GM23338 (cell line): ENCODE data around the gene GMPS. TPM values are rescaled to one million over a fixed set of nuclear protein-coding genes. Genes with fewer than 3 reads are reported as not detected.
"Not testable (repeated sequence)": the region's sequence is repeated elsewhere in the genome, so short reads cannot be mapped to it uniquely, and the experiment has no call there.

Experiments
- ATAC-seq: fragments of 200-7000 bp; cut with Tn5 transposase; 3 replicates; pipeline ENCODE4 v1.9.1; 2020
- DNase-seq: peaks from one replicate; pipeline ENCODE4 v3.0.0-alpha.2; 2015; ENCODE audit warnings: low spot score
- H2AFZ ChIP-seq: fragments of 200-600 bp; sonication (generic); 2 replicates; pipeline ENCODE4 v1.8.0; 2016; ENCODE audit warnings: antibody characterized with exemption, mild to moderate bottlenecking, moderate library complexity
- H3F3A ChIP-seq: fragments of 200-600 bp; sonication (generic); replicated peaks from 2 replicates; pipeline ENCODE4 v1.8.0; 2017; ENCODE audit warnings: antibody characterized with exemption, mixed run types, low read depth
- H3K27ac ChIP-seq: fragments of 200-600 bp; sonication (generic); 2 replicates; pipeline ENCODE4 v1.6.1; 2016; ENCODE audit warnings: low read depth
- H3K27me3 ChIP-seq: fragments of 200-600 bp; sonication (generic); 2 replicates; pipeline ENCODE4 v1.8.0; 2016; ENCODE audit warnings: mild to moderate bottlenecking, mixed run types, moderate library complexity; ENCODE audit not compliant: insufficient read depth
- H3K36me3 ChIP-seq: fragments of 200-600 bp; sonication (generic); 2 replicates; pipeline ENCODE4 v1.8.0; 2016; ENCODE audit warnings: mild to moderate bottlenecking; ENCODE audit not compliant: insufficient read depth
- H3K4me1 ChIP-seq: fragments of 200-600 bp; sonication (generic); 2 replicates; pipeline ENCODE4 v1.8.0; 2016; ENCODE audit warnings: mild to moderate bottlenecking, moderate library complexity; ENCODE audit not compliant: insufficient read depth
- H3K4me2 ChIP-seq: fragments of 200-600 bp; sonication (generic); 2 replicates; pipeline ENCODE4 v1.7.1; 2017; ENCODE audit warnings: mixed run types
- H3K4me3 ChIP-seq: fragments of 200-600 bp; sonication (generic); 2 replicates; pipeline ENCODE4 v1.6.1; 2016; ENCODE audit warnings: mixed run types
- H3K79me2 ChIP-seq: fragments of 200-600 bp; sonication (generic); replicated peaks from 2 replicates; pipeline ENCODE4 v1.8.0; 2017; ENCODE audit warnings: mild to moderate bottlenecking; ENCODE audit not compliant: insufficient read depth
- H3K9me2 ChIP-seq: fragments of 200-600 bp; sonication (generic); 2 replicates; pipeline ENCODE4 v1.8.0; 2017; ENCODE audit not compliant: insufficient read depth
- H4K20me1 ChIP-seq: fragments of 200-600 bp; sonication (generic); replicated peaks from 2 replicates; pipeline ENCODE4 v1.8.0; 2017; ENCODE audit warnings: mild to moderate bottlenecking; ENCODE audit not compliant: insufficient read depth
- H3K27ac Mint-ChIP-seq: 2 replicates; pipeline ENCODE4 v1.8.0; 2020; ENCODE audit warnings: inconsistent platforms, mild to moderate bottlenecking, moderate library complexity, mixed read lengths
- H3K27me3 Mint-ChIP-seq: 3 replicates; pipeline ENCODE4 v1.8.0; 2022; ENCODE audit warnings: low read depth, mild to moderate bottlenecking, moderate library complexity, mixed read lengths, inconsistent platforms; ENCODE audit not compliant: insufficient read depth, poor library complexity
- H3K36me3 Mint-ChIP-seq: 3 replicates; pipeline ENCODE4 v1.8.0; 2021; ENCODE audit warnings: low read depth, mild to moderate bottlenecking, inconsistent platforms, moderate library complexity, mixed read lengths
- H3K4me1 Mint-ChIP-seq: 3 replicates; pipeline ENCODE4 v1.8.0; 2020; ENCODE audit warnings: mild to moderate bottlenecking, inconsistent platforms, mixed read lengths
- H3K4me3 Mint-ChIP-seq: 3 replicates; pipeline ENCODE4 v1.8.0; 2021; ENCODE audit warnings: moderate library complexity, mild to moderate bottlenecking, inconsistent platforms, mixed read lengths
- H3K9me3 Mint-ChIP-seq: 3 replicates; pipeline ENCODE4 v1.8.0; 2020; ENCODE audit warnings: moderate library complexity, mild to moderate bottlenecking, inconsistent platforms, mixed read lengths
- POLR2AphosphoS5 ChIP-seq: IDR thresholded peaks from 2 replicates; pipeline ENCODE4 v1.6.1; 2016; ENCODE audit warnings: antibody characterized with exemption, low read depth
- ZNF331 ChIP-seq: fragments of 250-450 bp; sonication (Bioruptor Pico); IDR thresholded peaks from 2 replicates; pipeline ENCODE4 v1.5.0; 2020; ENCODE audit warnings: low read depth, mild to moderate bottlenecking, moderate library complexity
- polyA plus RNA-seq: library from polyadenylated mRNA; unstranded; fragments of >200 nt; fragmentation: Nextera tagmentation; extraction: Ambion mirVana; gene quantifications from 2 replicates; pipeline ENCODE4 v1.2.1, GENCODE V29; 2016
- total RNA-seq: library from RNA; depleted of rRNA; stranded (reverse); fragments of >200 nt; shearing (Covaris generic); gene quantifications from 2 replicates; pipeline ENCODE4 v1.2.3, GENCODE V29; 2014
- TF ChIP-seq, protein P1 (sequence below), 2 experiments: fragments of 200-600 bp in 1 of 2; sonication (generic) in 1 of 2; conservative IDR thresholded peaks; 2 replicates each; pipeline versions ENCODE4 v1.5.1 to v1.6.1; 2016 to 2017; ENCODE audit warnings: antibody characterized with exemption in 2 of 2, low read depth in 2 of 2, mild to moderate bottlenecking in 2 of 2, moderate library complexity in 1 of 2
- TF ChIP-seq, protein P2 (sequence below): fragments of 250-450 bp; sonication (Bioruptor Pico); IDR thresholded peaks from 2 replicates; pipeline ENCODE4 v1.5.0; 2020; ENCODE audit warnings: mild to moderate bottlenecking, moderate library complexity

GMPS gene
- total and polyA plus RNA-seq, 2 experiments from 2014 or later: 72.0 to 145 TPM

DNA sequence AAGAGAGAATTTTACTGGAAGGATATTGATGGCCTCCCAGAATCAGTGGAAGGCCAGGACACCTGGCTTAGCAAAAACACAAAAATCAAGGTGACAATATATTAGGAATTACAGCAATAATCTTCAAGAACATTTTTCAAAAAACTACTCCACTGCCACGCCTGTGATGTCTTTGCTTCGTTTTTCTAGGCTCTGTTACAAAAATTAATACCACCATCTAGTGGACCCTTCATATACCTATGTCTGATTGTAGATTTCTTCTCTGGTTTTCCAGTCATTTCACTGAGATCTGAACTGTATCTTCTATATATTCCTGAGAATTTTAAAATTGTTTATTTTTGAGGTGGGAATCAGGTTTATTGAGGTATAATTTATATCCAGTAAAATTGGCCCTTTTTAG lies 10.6 kb upstream of the GMPS start:
- Mint-ChIP-seq H3K27me3 (peaks cover 1% of the 10 kb centered on the region), H3K4me3 (no peak overlapping the region), H3K9me3 (peaks cover 2% of the 10 kb centered on the region; the same call in 1 of the 3 replicates), H3K4me1 (peaks cover under 1% of the 10 kb centered on the region; the same call in 2 of the 3 replicates), H3K27ac (no peak overlapping the region), H3K36me3 (0 out of 3 replicates have a peak, but pooled peaks cover 2% of the 10 kb centered on the region)
- Histone ChIP-seq H3F3A (no peaks in the 10 kb centered on the region), H2AFZ (no peak overlapping the region), H3K27ac (no peak overlapping the region), H3K9me2 (no peaks in the 10 kb centered on the region; the same call in 1 of the 2 replicates), H3K27me3 (no peaks in the 10 kb centered on the region), H3K36me3 (no peaks in the 10 kb centered on the region), H3K4me3 (no peak overlapping the region), H4K20me1 (no peaks in the 10 kb centered on the region), H3K4me1 (no peaks in the 10 kb centered on the region), H3K79me2 (no peaks in the 10 kb centered on the region), H3K4me2 (no peak overlapping the region)
- DNase-seq (no peak), ATAC-seq (no peak)
- TF ChIP-seq, protein P1, sequence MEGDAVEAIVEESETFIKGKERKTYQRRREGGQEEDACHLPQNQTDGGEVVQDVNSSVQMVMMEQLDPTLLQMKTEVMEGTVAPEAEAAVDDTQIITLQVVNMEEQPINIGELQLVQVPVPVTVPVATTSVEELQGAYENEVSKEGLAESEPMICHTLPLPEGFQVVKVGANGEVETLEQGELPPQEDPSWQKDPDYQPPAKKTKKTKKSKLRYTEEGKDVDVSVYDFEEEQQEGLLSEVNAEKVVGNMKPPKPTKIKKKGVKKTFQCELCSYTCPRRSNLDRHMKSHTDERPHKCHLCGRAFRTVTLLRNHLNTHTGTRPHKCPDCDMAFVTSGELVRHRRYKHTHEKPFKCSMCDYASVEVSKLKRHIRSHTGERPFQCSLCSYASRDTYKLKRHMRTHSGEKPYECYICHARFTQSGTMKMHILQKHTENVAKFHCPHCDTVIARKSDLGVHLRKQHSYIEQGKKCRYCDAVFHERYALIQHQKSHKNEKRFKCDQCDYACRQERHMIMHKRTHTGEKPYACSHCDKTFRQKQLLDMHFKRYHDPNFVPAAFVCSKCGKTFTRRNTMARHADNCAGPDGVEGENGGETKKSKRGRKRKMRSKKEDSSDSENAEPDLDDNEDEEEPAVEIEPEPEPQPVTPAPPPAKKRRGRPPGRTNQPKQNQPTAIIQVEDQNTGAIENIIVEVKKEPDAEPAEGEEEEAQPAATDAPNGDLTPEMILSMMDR (conservative IDR thresholded peaks at IDR 0.05; ENCODE audit: low read depth in 2 of 2): peak in 1 of 2 experiments; percentile 33; a peak in 1 of 4 replicates
- TF ChIP-seq ZNF331 (CRISPR knock-in tag): no peak

DNA sequence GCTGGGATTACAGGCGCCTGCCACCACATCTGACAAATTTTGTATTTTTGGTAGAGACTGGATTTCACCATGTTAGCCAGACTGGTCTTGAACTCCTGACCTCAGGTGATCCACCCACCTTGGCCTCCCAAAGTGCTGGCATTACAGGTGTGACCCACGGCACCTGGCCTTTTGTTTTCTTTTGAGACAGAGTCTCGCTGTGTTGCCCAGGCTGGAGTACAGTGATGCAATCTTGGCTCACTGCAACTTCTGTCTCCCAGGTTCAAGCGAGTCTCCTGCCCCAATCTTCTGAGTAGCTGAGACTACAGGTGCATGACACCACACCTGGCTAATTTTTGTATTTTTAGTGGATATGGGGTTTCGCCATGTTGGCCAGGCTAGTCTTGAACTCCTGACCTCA lies 10.0 kb upstream of the GMPS start:
- H3K4me1 Mint-ChIP-seq, H2AFZ ChIP-seq, DNase-seq, H3K4me3 Mint-ChIP-seq, H3K27ac ChIP-seq, H3K27me3 Mint-ChIP-seq, H3K79me2 ChIP-seq, H3K36me3 ChIP-seq, ATAC-seq, H3K9me3 Mint-ChIP-seq, H3K9me2 ChIP-seq, H3K4me1 ChIP-seq, H3K27ac Mint-ChIP-seq, H3K4me3 ChIP-seq, H3K36me3 Mint-ChIP-seq, H3K4me2 ChIP-seq, H3F3A ChIP-seq, H4K20me1 ChIP-seq, H3K27me3 ChIP-seq: not testable (repeated sequence)

DNA sequence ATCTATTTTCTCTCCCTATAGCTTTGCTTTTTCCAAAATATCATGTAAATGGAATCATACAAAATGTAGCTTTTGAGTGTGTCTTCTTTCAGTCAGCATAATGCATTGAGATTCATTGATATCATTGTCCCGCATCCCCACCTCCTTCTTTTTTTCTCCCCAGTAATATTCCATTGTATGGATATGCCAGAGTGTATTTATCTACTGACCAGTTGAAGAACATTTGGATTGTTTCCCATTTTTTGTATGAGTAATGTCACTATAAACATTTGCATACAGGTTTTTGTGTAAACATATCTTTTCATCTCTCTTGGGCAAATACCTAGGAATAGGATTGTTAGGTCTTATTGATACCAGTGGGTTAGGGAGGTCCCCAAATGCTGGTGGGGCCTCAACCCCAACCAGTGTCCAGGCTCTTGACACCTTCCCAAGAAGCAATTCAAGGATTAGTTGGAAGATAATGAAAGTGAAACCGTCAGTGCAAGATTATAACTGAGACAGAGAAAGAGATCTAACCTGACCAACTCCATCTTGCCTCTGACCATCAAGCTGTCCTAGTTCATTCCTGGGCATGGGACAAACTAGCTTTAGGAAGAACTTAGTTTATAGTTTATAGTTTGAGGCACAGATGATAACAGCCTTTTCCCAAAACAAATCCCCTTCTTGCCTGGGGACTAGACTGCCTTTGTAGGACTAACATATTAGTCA lies 8.8 kb upstream of the GMPS start:
- ATAC-seq (no peak), DNase-seq (no peak)
- no peak overlapping the region for H3K4me3 ChIP-seq
- H4K20me1 ChIP-seq: no peaks in the 10 kb centered on the region
- no peaks in the 10 kb centered on the region for H3F3A ChIP-seq
- H3K9me3 Mint-ChIP-seq: no peaks in the 10 kb centered on the region; the same call in 2 of the 3 replicates
- H3K36me3 Mint-ChIP-seq: no peaks in the 10 kb centered on the region
- H3K27me3 ChIP-seq: no peaks in the 10 kb centered on the region
- H3K4me1 ChIP-seq: no peaks in the 10 kb centered on the region
- no peak overlapping the region for H3K4me2 ChIP-seq
- H3K4me3 Mint-ChIP-seq: no peak overlapping the region
- peaks cover 2% of the 10 kb centered on the region for H3K27me3 Mint-ChIP-seq
- H3K27ac ChIP-seq: no peak overlapping the region
- H3K4me1 Mint-ChIP-seq: no peaks in the 10 kb centered on the region
- no peaks in the 10 kb centered on the region for H3K36me3 ChIP-seq
- H2AFZ ChIP-seq: peak overlapping the region; percentile 29; the same call in 1 of the 2 replicates
- H3K79me2 ChIP-seq: no peaks in the 10 kb centered on the region
- no peaks in the 10 kb centered on the region; the same call in 1 of the 2 replicates for H3K9me2 ChIP-seq
- no peak overlapping the region for H3K27ac Mint-ChIP-seq
- TF ChIP-seq, protein P2, sequence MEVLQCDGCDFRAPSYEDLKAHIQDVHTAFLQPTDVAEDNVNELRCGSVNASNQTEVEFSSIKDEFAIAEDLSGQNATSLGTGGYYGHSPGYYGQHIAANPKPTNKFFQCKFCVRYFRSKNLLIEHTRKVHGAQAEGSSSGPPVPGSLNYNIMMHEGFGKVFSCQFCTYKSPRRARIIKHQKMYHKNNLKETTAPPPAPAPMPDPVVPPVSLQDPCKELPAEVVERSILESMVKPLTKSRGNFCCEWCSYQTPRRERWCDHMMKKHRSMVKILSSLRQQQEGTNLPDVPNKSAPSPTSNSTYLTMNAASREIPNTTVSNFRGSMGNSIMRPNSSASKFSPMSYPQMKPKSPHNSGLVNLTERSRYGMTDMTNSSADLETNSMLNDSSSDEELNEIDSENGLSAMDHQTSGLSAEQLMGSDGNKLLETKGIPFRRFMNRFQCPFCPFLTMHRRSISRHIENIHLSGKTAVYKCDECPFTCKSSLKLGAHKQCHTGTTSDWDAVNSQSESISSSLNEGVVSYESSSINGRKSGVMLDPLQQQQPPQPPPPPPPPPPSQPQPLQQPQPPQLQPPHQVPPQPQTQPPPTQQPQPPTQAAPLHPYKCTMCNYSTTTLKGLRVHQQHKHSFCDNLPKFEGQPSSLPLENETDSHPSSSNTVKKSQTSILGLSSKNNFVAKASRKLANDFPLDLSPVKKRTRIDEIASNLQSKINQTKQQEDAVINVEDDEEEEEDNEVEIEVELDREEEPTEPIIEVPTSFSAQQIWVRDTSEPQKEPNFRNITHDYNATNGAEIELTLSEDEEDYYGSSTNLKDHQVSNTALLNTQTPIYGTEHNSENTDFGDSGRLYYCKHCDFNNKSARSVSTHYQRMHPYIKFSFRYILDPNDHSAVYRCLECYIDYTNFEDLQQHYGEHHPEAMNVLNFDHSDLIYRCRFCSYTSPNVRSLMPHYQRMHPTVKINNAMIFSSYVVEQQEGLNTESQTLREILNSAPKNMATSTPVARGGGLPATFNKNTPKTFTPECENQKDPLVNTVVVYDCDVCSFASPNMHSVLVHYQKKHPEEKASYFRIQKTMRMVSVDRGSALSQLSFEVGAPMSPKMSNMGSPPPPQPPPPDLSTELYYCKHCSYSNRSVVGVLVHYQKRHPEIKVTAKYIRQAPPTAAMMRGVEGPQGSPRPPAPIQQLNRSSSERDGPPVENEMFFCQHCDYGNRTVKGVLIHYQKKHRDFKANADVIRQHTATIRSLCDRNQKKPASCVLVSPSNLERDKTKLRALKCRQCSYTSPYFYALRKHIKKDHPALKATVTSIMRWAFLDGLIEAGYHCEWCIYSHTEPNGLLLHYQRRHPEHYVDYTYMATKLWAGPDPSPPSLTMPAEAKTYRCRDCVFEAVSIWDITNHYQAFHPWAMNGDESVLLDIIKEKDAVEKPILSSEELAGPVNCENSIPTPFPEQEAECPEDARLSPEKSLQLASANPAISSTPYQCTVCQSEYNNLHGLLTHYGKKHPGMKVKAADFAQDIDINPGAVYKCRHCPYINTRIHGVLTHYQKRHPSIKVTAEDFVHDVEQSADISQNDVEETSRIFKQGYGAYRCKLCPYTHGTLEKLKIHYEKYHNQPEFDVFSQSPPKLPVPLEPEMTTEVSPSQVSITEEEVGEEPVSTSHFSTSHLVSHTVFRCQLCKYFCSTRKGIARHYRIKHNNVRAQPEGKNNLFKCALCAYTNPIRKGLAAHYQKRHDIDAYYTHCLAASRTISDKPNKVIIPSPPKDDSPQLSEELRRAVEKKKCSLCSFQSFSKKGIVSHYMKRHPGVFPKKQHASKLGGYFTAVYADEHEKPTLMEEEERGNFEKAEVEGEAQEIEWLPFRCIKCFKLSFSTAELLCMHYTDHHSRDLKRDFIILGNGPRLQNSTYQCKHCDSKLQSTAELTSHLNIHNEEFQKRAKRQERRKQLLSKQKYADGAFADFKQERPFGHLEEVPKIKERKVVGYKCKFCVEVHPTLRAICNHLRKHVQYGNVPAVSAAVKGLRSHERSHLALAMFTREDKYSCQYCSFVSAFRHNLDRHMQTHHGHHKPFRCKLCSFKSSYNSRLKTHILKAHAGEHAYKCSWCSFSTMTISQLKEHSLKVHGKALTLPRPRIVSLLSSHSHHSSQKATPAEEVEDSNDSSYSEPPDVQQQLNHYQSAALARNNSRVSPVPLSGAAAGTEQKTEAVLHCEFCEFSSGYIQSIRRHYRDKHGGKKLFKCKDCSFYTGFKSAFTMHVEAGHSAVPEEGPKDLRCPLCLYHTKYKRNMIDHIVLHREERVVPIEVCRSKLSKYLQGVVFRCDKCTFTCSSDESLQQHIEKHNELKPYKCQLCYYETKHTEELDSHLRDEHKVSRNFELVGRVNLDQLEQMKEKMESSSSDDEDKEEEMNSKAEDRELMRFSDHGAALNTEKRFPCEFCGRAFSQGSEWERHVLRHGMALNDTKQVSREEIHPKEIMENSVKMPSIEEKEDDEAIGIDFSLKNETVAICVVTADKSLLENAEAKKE: no peak
- TF ChIP-seq, protein P1 (conservative IDR thresholded peaks at IDR 0.05; ENCODE audit: low read depth in 2 of 2): no peak
- TF ChIP-seq ZNF331 (CRISPR knock-in tag): no peak
- TF ChIP-seq POLR2AphosphoS5: no peak
